OCI-LY7 (cell line): ENCODE data around the gene PCID2.

Experiments used
- CTCF ChIP-seq: fragments of 200-600 bp; sonication (generic); conservative IDR thresholded peaks from 2 replicates; pipeline ENCODE4 v1.5.1; 2014; ENCODE audit warnings: mild to moderate bottlenecking, antibody characterized with exemption, low read length, moderate library complexity, mixed read lengths
- EZH2phosphoT487 ChIP-seq: fragments of 200-600 bp; sonication (generic); IDR thresholded peaks from 2 replicates; pipeline ENCODE4 v1.6.1; 2018; ENCODE audit warnings: low read depth, borderline replicate concordance, mild to moderate bottlenecking, mixed run types, antibody characterized with exemption, low read length, moderate library complexity, mixed read lengths

- TF ChIP-seq CTCF, result no peak
- TF ChIP-seq EZH2phosphoT487, result no peak
Measured at GRCh38 chr13:113229161-113229560, 20.7 kb upstream of the PCID2 start.
